SK-N-SH (cell line): Measurements from ENCODE around the gene KMT2B. TPM values are rescaled to one million over a fixed set of nuclear protein-coding genes. Genes with fewer than 3 reads are reported as not detected.

Experiments used
- CTCF ChIA-PET: fragments of 300-600, 350-600 bp; formaldehyde crosslinking; extraction: SDS; loops from one replicate; lab custom pipeline; 2021; lab: Yijun Ruan, JAX
- POLR2A ChIA-PET: fragments of 350-600 bp; sonication (Branson Sonifier 250); formaldehyde crosslinking; extraction: SDS; loops from one replicate; lab custom pipeline; 2020; ENCODE audit warnings: antibody characterized with exemption, inconsistent platforms; lab: Yijun Ruan, JAX
- DNase-seq: peaks from one replicate; pipeline ENCODE4 v3.0.0; 2012
- H2AFZ ChIP-seq: fragments of 200-600 bp; sonication (generic); 2 replicates; pipeline ENCODE4 v1.8.1; 2016; ENCODE audit warnings: antibody characterized with exemption, mild to moderate bottlenecking, low read depth
- H3F3A ChIP-seq: fragments of 200-600 bp; sonication (generic); replicated peaks from 2 replicates; pipeline ENCODE3; 2016; ENCODE audit warnings: antibody characterized with exemption, mild to moderate bottlenecking; ENCODE audit not compliant: insufficient read depth
- H3K27ac ChIP-seq, 2 experiments: fragments of 200-500 bp in 1 of 2; fragments of 200-600 bp in 1 of 2; sonication (Bioruptor generic) in 1 of 2; sonication (generic), shearing (Covaris generic) in 1 of 2; 2 replicates each; pipeline versions ENCODE4 v1.5.1 to v1.6.1; 2014 to 2016; ENCODE audit warnings: low read depth in 2 of 2, inconsistent platforms in 1 of 2, low read length in 1 of 2, mild to moderate bottlenecking in 1 of 2, mixed read lengths in 1 of 2
- H3K27me3 ChIP-seq: fragments of 200-600 bp; sonication (generic), shearing (Covaris generic); 2 replicates; pipeline ENCODE4 v1.6.1; 2016; ENCODE audit warnings: mixed run types; ENCODE audit not compliant: insufficient read depth
- H3K36me3 ChIP-seq, 2 experiments: fragments of 200-500 bp in 1 of 2; fragments of 200-600 bp in 1 of 2; sonication (Bioruptor generic) in 1 of 2; sonication (generic) in 1 of 2; replicated peaks in 1 of 2; 2 replicates each; pipeline versions ENCODE3 to v1.5.1; 2014 to 2016; ENCODE audit warnings: low read length in 1 of 2, mild to moderate bottlenecking in 1 of 2; ENCODE audit not compliant: insufficient read depth in 2 of 2, control insufficient read depth in 1 of 2
- H3K4me1 ChIP-seq, 2 experiments: fragments of 200-500 bp in 1 of 2; fragments of 200-600 bp in 1 of 2; sonication (Bioruptor generic) in 1 of 2; sonication (generic), shearing (Covaris generic) in 1 of 2; 2 replicates each; pipeline versions ENCODE4 v1.5.1 to v1.6.1; 2014 to 2016; ENCODE audit warnings: low read depth in 1 of 2, low read length in 1 of 2, mixed run types in 1 of 2; ENCODE audit not compliant: insufficient read depth in 2 of 2, control insufficient read depth in 1 of 2
- H3K4me2 ChIP-seq: fragments of 200-600 bp; sonication (generic), shearing (Covaris generic); 2 replicates; pipeline ENCODE4 v1.6.1; 2017; ENCODE audit warnings: mixed run types
- H3K4me3 ChIP-seq, 2 experiments: fragments of 200-500 bp in 1 of 2; fragments of 200-600 bp in 1 of 2; sonication (Bioruptor generic) in 1 of 2; sonication (generic), shearing (Covaris generic) in 1 of 2; 2 replicates each; pipeline versions ENCODE4 v1.5.1 to v1.8.1; 2014 to 2016; ENCODE audit warnings: low read depth in 2 of 2, inconsistent platforms in 1 of 2, low read length in 1 of 2, mild to moderate bottlenecking in 1 of 2, mixed read lengths in 1 of 2, moderate library complexity in 1 of 2
- H3K79me2 ChIP-seq: fragments of 200-600 bp; sonication (generic); 2 replicates; pipeline ENCODE4 v1.8.1; 2017; ENCODE audit warnings: mild to moderate bottlenecking; ENCODE audit not compliant: insufficient read depth
- H3K9ac ChIP-seq: fragments of 200-600 bp; sonication (generic); 2 replicates; pipeline ENCODE4 v1.6.1; 2017; ENCODE audit warnings: mixed run types
- H3K9me2 ChIP-seq: fragments of 200-600 bp; sonication (generic); 2 replicates; pipeline ENCODE4 v1.6.1; 2017; ENCODE audit warnings: mixed run types
- H3K9me3 ChIP-seq: fragments of 200-600 bp; sonication (generic); 2 replicates; pipeline ENCODE4 v1.6.1; 2017; ENCODE audit warnings: mixed run types, mild to moderate bottlenecking, moderate library complexity
- H4K20me1 ChIP-seq: fragments of 200-600 bp; sonication (generic); 2 replicates; pipeline ENCODE4 v1.6.1; 2017; ENCODE audit warnings: mild to moderate bottlenecking, mixed run types; ENCODE audit not compliant: insufficient read depth
- ELF1 ChIP-seq: IDR thresholded peaks from 2 replicates; pipeline ENCODE4 v1.4.0; 2012
- GATA2 ChIP-seq: sonication (generic); formaldehyde crosslinking; IDR thresholded peaks from 2 replicates; pipeline ENCODE4 v1.5.0; 2020; ENCODE audit warnings: mild to moderate bottlenecking, missing genetic modification reagents
- MAX ChIP-seq: IDR thresholded peaks from 2 replicates; pipeline ENCODE4 v1.4.0; 2012; ENCODE audit warnings: low read depth
- NRF1 ChIP-seq: IDR thresholded peaks from 2 replicates; pipeline ENCODE4 v1.6.1; 2012; ENCODE audit warnings: low read depth, mild to moderate bottlenecking, low read length
- REST ChIP-seq: IDR thresholded peaks from 2 replicates; pipeline ENCODE4 v1.6.1; 2012; ENCODE audit warnings: mild to moderate bottlenecking, low read depth, low read length, moderate library complexity
- SMC3 ChIP-seq: IDR thresholded peaks from 2 replicates; pipeline ENCODE4 v1.6.1; 2012; ENCODE audit warnings: low read depth, low read length, improper control_type of control experiment
- TAF1 ChIP-seq: IDR thresholded peaks from 2 replicates; pipeline ENCODE4 v1.6.1; 2012; ENCODE audit warnings: low read depth, mild to moderate bottlenecking, low read length, moderate library complexity, borderline replicate concordance
- whole genome bisulfite sequencing: methylation state at CpG from one replicate; pipeline ENCODE4 v1.1.6; 2017; ENCODE audit warnings: low lambda C conversion rate; 5-methylcytosine and 5-hydroxymethylcytosine counted together
- polyA plus RNA-seq, 3 experiments: library from polyadenylated mRNA; depleted of rRNA; stranded (reverse); fragments of >200 nt; gene quantifications; 2 replicates each; pipeline ENCODE4 v1.2.3, GENCODE V29; 2012
- TF ChIP-seq, protein P1 (sequence below): fragments of 150-350 bp; IDR thresholded peaks from 2 replicates; pipeline ENCODE4 v1.6.1; 2017; ENCODE audit warnings: antibody characterized with exemption, low read length, low read depth, borderline replicate concordance
- TF ChIP-seq, protein P2 (sequence below): IDR thresholded peaks from 2 replicates; pipeline ENCODE4 v1.4.0; 2012; ENCODE audit warnings: low read depth, borderline replicate concordance

Gene KMT2B
- polyA plus RNA-seq, 1 of the 3 experiments (the other 2 are of a cell fraction) = 29.2 TPM

DNA sequence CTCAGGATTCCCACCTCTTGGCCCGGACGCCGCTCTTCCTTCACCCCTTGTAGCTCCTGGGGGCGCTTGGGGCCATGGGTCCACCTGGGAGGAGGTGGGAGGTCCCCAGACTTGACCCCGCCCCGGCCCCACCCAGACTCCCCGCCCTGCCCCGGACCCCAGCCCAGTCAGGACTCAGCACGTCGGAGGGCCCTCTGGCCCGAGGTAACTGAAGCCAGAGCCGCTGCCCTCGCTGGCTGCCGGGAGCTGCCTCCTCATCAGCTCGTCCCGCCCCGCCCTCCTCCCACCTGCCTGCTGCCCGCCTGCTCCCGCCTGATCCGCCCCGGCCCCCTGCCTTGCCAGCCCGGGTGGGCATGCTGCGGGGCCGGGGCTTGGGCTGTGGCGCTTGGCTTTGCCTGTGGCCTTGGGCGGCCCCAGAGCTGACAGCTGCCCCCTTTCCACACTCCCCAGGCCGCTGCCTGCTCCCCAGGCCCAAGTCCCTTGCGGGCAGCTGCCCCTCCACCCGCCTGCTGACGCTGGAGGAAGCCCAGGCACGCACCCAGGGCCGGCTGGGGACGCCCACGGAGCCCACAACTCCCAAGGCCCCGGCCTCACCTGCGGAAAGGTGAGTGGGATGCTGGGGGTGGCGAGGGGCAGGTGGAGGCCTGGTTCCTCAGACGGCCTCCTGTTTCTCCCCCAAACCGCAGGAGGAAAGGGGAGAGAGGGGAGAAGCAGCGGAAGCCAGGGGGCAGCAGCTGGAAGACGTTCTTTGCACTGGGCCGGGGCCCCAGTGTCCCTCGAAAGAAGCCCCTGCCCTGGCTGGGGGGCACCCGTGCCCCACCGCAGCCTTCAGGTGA is 66.9 kb downstream of the KMT2B start:
- no peaks in the 10 kb centered on the region for H3F3A ChIP-seq
- CTCF ChIA-PET = no interaction called here
- POLR2A ChIA-PET = interaction anchor here (0.6 kb wide), 1 partner anchor 114 kb away, joined by 3 read pairs; no protein-coding TSS in a partner anchor
- H3K4me3 ChIP-seq = no peak overlapping the region
- TF ChIP-seq NRF1 (no peak), REST (no peak), ELF1 (no peak), TAF1 (no peak), GATA2 (CRISPR knock-in tag) (no peak), SMC3 (no peak), MAX (no peak)
- TF ChIP-seq, protein P1, sequence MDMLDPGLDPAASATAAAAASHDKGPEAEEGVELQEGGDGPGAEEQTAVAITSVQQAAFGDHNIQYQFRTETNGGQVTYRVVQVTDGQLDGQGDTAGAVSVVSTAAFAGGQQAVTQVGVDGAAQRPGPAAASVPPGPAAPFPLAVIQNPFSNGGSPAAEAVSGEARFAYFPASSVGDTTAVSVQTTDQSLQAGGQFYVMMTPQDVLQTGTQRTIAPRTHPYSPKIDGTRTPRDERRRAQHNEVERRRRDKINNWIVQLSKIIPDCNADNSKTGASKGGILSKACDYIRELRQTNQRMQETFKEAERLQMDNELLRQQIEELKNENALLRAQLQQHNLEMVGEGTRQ = no peak
- TF ChIP-seq, protein P2, sequence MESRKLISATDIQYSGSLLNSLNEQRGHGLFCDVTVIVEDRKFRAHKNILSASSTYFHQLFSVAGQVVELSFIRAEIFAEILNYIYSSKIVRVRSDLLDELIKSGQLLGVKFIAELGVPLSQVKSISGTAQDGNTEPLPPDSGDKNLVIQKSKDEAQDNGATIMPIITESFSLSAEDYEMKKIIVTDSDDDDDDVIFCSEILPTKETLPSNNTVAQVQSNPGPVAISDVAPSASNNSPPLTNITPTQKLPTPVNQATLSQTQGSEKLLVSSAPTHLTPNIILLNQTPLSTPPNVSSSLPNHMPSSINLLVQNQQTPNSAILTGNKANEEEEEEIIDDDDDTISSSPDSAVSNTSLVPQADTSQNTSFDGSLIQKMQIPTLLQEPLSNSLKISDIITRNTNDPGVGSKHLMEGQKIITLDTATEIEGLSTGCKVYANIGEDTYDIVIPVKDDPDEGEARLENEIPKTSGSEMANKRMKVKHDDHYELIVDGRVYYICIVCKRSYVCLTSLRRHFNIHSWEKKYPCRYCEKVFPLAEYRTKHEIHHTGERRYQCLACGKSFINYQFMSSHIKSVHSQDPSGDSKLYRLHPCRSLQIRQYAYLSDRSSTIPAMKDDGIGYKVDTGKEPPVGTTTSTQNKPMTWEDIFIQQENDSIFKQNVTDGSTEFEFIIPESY = no peak
- no peaks in the 10 kb centered on the region for H3K79me2 ChIP-seq
- H3K4me2 ChIP-seq = no peak overlapping the region
- H3K27ac ChIP-seq = no peak overlapping the region
- H3K4me1 ChIP-seq = no peaks in the 10 kb centered on the region
- H4K20me1 ChIP-seq = no peaks in the 10 kb centered on the region
- no peaks in the 10 kb centered on the region for H3K9me3 ChIP-seq
- H3K36me3 ChIP-seq = peaks cover 0 to 8% of the 10 kb centered on the region in 2 experiments
- H3K9me2 ChIP-seq = no peaks in the 10 kb centered on the region
- H3K9ac ChIP-seq = no peak overlapping the region
- H2AFZ ChIP-seq = no peak overlapping the region
- WGBS = 93% methylated on average over 36 of the region's 45 CpGs
- H3K27me3 ChIP-seq = no peaks in the 10 kb centered on the region
- DNase-seq = no peak
